Tibial artery (tissue), 4 donors: ENCODE measurements around the gene RPS6KA4.

ENCODE experiments used
- DNase-seq, 2 donors: peaks; one replicate each; pipeline ENCODE4 v3.0.0-alpha.2; 2019
- H3K27ac ChIP-seq, 2 donors: fragments of 200-600 bp; sonication (generic) in 1 of 2; 1 replicate in 1 of 2; 2 replicates in 1 of 2; pipeline ENCODE4 v1.5.1; 2018 to 2019; ENCODE audit warnings: mild to moderate bottlenecking in 1 of 2
- H3K27me3 ChIP-seq, 2 donors: fragments of 200-600 bp; sonication (generic) in 1 of 2; one replicate each; pipeline versions ENCODE4 v1.5.1 to v1.6.0; 2016 to 2019
- H3K36me3 ChIP-seq, 3 donors: fragments of 200-600 bp; sonication (generic) in 2 of 3; one replicate each; pipeline ENCODE4 v1.5.1; 2016 to 2019; ENCODE audit warnings: mild to moderate bottlenecking in 2 of 3
- H3K4me1 ChIP-seq, 4 donors: fragments of 200-600 bp; sonication (generic) in 2 of 4; 1 replicate in 3 of 4; 2 replicates in 1 of 4; pipeline ENCODE4 v1.5.1; 2016 to 2019
- H3K4me3 ChIP-seq, 2 donors: fragments of 200-600 bp; sonication (generic) in 1 of 2; 1 replicate in 1 of 2; 2 replicates in 1 of 2; pipeline ENCODE4 v1.5.1; 2018 to 2019; ENCODE audit warnings: mild to moderate bottlenecking in 2 of 2
- H3K9me3 ChIP-seq, 3 donors: fragments of 200-600 bp; sonication (generic) in 1 of 3; one replicate each; pipeline ENCODE4 v1.5.1; 2016 to 2019
- CTCF ChIP-seq, 2 experiments: fragments of 200-600 bp in 1 of 2; fragments of 450-650 bp in 1 of 2; IDR thresholded peaks; one replicate each; pipeline ENCODE4 v1.5.1; 2017 to 2019; ENCODE audit warnings: antibody characterized with exemption in 2 of 2, mild to moderate bottlenecking in 1 of 2, moderate library complexity in 1 of 2
- intact Hi-C: fragments of 100-400 bp; cut with DNase I; formaldehyde crosslinking; loops from one replicate; pipeline ENCODE4 v1.15.0; 2023; ENCODE audit warnings: low total_unique reads

Gene RPS6KA4

GRCh38 chr11:64324692-64325469 lies 34.1 kb upstream of the RPS6KA4 start:
- Histone ChIP-seq H3K9me3 (no peaks in the 10 kb centered on the region), H3K4me3 (no peak overlapping the region), H3K27ac (no peak overlapping the region), H3K27me3 (no peaks in the 10 kb centered on the region), H3K4me1 (peaks cover 0 to 22% (median 12%) of the 10 kb centered on the region in 4 donors), H3K36me3 (peaks cover 0 to 27% (median 0%) of the 10 kb centered on the region in 3 donors)
- TF ChIP-seq CTCF (IDR thresholded peaks at IDR 0.05), result no peak
- no peak for DNase-seq
- intact Hi-C loops, result no loop called here

GRCh38 chr11:64327375-64327774 lies 31.6 kb upstream of the RPS6KA4 start:
- intact Hi-C loops, result no loop called here
- no peak overlapping the region for H3K27ac ChIP-seq
- no peaks in the 10 kb centered on the region for H3K27me3 ChIP-seq
- H3K4me1 ChIP-seq, result peaks cover 0 to 35% (median 22%) of the 10 kb centered on the region in 4 donors
- H3K36me3 ChIP-seq, result peaks cover 0 to 8% (median 0%) of the 10 kb centered on the region in 3 donors
- no peak for TF ChIP-seq CTCF (IDR thresholded peaks at IDR 0.05)
- no peak for DNase-seq
- no peaks in the 10 kb centered on the region for H3K9me3 ChIP-seq
- H3K4me3 ChIP-seq, result no peak overlapping the region

GRCh38 chr11:64327993-64328392 lies 31.0 kb upstream of the RPS6KA4 start:
- intact Hi-C loops, result no loop called here
- H3K27me3 ChIP-seq, result no peaks in the 10 kb centered on the region

GRCh38 chr11:64330888-64331287 lies 28.1 kb upstream of the RPS6KA4 start:
- intact Hi-C loops, result no loop called here
- Histone ChIP-seq H3K36me3 (no peaks in the 10 kb centered on the region), H3K4me1 (peaks cover 0 to 30% (median 22%) of the 10 kb centered on the region in 4 donors), H3K27ac (no peak overlapping the region), H3K4me3 (no peak overlapping the region), H3K9me3 (no peaks in the 10 kb centered on the region), H3K27me3 (no peaks in the 10 kb centered on the region)
- DNase-seq, result no peak
- TF ChIP-seq CTCF (IDR thresholded peaks at IDR 0.05), result no peak

More at GRCh38 chr11:64327993-64328392, 31.0 kb upstream of the RPS6KA4 start:
- no peak for DNase-seq
- Histone ChIP-seq H3K36me3 (peaks cover 0 to 2% (median 0%) of the 10 kb centered on the region in 3 donors), H3K4me1 (peaks cover 0 to 31% (median 22%) of the 10 kb centered on the region in 4 donors), H3K4me3 (no peak overlapping the region), H3K9me3 (no peaks in the 10 kb centered on the region), H3K27ac (no peak overlapping the region)
- no peak for TF ChIP-seq CTCF (IDR thresholded peaks at IDR 0.05)

GRCh38 chr11:64331569-64332371 lies 27.2 kb upstream of the RPS6KA4 start:
- Histone ChIP-seq H3K4me1 (peaks cover 0 to 30% (median 22%) of the 10 kb centered on the region in 4 donors), H3K27ac (no peak overlapping the region), H3K27me3 (no peaks in the 10 kb centered on the region), H3K36me3 (no peaks in the 10 kb centered on the region), H3K9me3 (no peaks in the 10 kb centered on the region), H3K4me3 (no peak overlapping the region)
- intact Hi-C loops, result no loop called here
- no peak for TF ChIP-seq CTCF (IDR thresholded peaks at IDR 0.05)
- peak in 1 of 2 donors; percentile 55 for DNase-seq
